Coronary artery (tissue), 2 donors: ENCODE results near the gene ZNF462.
A peak's percentile ranks its signal among the peaks of the same experiment; 100 is the strongest.

Source experiments
- DNase-seq: peaks from one replicate; pipeline ENCODE4 v3.0.0-alpha.2; 2017; ENCODE audit warnings: low spot score
- H3K27ac ChIP-seq, 2 donors: fragments of 200-600 bp; sonication (generic); one replicate each; pipeline ENCODE4 v1.5.1; 2016 to 2019
- H3K4me3 ChIP-seq: fragments of 200-600 bp; sonication (generic); 2 replicates; pipeline ENCODE4 v1.5.1; 2016; ENCODE audit warnings: mild to moderate bottlenecking, moderate library complexity
- TF ChIP-seq, protein P1 (sequence below): fragments of 200-600 bp; sonication (generic); IDR thresholded peaks from one replicate; pipeline ENCODE4 v1.5.1; 2019; ENCODE audit warnings: antibody characterized with exemption

Gene ZNF462

GRCh38 chr9:106874031-106874430 is 11.1 kb downstream of the ZNF462 start:
- H3K27ac ChIP-seq = no peak overlapping the region
- no peak overlapping the region for H3K4me3 ChIP-seq
- no peak for DNase-seq
- TF ChIP-seq, protein P1, sequence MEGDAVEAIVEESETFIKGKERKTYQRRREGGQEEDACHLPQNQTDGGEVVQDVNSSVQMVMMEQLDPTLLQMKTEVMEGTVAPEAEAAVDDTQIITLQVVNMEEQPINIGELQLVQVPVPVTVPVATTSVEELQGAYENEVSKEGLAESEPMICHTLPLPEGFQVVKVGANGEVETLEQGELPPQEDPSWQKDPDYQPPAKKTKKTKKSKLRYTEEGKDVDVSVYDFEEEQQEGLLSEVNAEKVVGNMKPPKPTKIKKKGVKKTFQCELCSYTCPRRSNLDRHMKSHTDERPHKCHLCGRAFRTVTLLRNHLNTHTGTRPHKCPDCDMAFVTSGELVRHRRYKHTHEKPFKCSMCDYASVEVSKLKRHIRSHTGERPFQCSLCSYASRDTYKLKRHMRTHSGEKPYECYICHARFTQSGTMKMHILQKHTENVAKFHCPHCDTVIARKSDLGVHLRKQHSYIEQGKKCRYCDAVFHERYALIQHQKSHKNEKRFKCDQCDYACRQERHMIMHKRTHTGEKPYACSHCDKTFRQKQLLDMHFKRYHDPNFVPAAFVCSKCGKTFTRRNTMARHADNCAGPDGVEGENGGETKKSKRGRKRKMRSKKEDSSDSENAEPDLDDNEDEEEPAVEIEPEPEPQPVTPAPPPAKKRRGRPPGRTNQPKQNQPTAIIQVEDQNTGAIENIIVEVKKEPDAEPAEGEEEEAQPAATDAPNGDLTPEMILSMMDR = no peak

DNA sequence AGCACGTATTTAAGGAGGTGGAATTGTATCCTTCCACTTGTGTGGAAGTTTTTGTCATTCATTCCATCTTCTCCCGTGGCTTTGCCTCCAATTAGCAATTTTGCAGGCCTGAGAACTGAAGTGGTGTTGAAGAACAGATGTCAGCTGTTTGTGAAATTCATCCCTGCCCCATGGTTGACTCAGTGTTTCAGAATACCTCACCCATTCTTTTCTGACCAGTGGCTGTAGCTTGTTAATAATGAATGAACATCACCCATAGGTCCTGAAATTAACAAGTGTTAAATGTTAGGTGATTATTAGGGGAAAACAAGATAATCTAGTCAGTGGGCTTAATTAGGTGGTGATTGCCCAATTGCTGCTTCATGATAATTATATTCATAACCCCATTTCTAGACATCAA is 11.7 kb downstream of the ZNF462 start:
- no peak overlapping the region for H3K4me3 ChIP-seq
- H3K27ac ChIP-seq = no peak overlapping the region
- no peak for DNase-seq
- TF ChIP-seq, protein P1 = no peak

GRCh38 chr9:106875529-106875928 is 12.6 kb downstream of the ZNF462 start:
- TF ChIP-seq, protein P1 = no peak
- no peak for DNase-seq
- Histone ChIP-seq H3K4me3 (no peak overlapping the region), H3K27ac (no peak overlapping the region)

DNA sequence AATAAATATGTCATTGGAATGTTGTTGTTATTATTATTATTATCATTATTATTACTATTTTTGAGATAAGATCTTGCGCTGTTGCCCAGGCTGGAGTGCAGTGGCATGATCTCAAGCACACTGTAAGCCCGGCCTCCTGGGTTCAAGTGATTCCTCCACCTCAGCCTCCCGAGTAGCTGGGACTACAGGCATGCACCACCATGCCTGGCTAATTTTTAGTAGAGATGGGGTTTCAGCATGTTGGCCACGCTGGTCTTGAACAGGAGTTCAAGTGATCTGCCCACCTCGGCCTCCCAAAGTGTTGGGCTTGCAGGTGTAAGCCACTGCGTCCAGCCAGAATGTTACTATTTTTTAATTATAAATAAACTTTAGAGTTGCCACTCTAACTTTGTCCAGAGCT is 14.4 kb downstream of the ZNF462 start:
- DNase-seq = no peak
- H3K4me3 ChIP-seq = no peak overlapping the region
- H3K27ac ChIP-seq = no peak overlapping the region
- TF ChIP-seq, protein P1 = no peak

GRCh38 chr9:106878081-106878837 is 15.3 kb downstream of the ZNF462 start:
- TF ChIP-seq, protein P1 = no peak
- DNase-seq = no peak
- H3K27ac ChIP-seq = no peak overlapping the region
- no peak overlapping the region for H3K4me3 ChIP-seq

DNA sequence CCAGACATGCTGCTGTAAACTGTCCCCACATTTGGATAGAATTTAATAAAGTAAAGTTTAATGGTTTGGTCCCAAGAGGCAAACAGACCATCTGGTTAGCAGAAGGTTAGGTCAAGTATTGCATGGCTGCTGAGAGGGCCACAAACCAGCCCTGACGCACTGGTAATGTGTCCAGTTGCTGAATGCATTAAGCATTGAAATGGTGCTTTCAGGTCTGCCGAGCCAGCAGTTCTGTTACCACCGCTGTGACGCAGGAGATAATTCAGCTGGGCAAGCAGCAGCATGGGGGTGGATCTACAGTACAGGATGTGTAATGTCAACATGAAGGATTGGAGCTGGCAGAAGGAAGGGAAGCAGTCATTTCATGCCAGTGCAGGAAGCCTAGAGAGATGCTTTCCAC is 16.0 kb downstream of the ZNF462 start:
- H3K4me3 ChIP-seq = peak overlapping the region; percentile 43

More for the DNA sequence above, 16.0 kb downstream of the ZNF462 start:
- peak overlapping the region in 1 of 2 donors; percentile 36 for H3K27ac ChIP-seq
- TF ChIP-seq, protein P1 = no peak
- DNase-seq = peak; percentile 75
